Panc1 (cell line): ENCODE results near the gene PEX12.
"Not testable (repeated sequence)": the region's sequence is repeated elsewhere in the genome, so short reads cannot be mapped to it uniquely, and the experiment has no call there.

Source experiments
- CTCF ChIP-seq: fragments of 450-650 bp; IDR thresholded peaks from 2 replicates; pipeline ENCODE4 v1.5.1; 2017; ENCODE audit warnings: mild to moderate bottlenecking
- POLR2AphosphoS5 ChIP-seq: IDR thresholded peaks from 2 replicates; pipeline ENCODE4 v1.6.1; 2012; ENCODE audit warnings: mild to moderate bottlenecking, low read depth, low read length, moderate library complexity
- SIN3A ChIP-seq: IDR thresholded peaks from 2 replicates; pipeline ENCODE4 v1.6.1; 2012; ENCODE audit warnings: low read depth, mild to moderate bottlenecking, low read length, moderate library complexity, borderline replicate concordance; ENCODE audit not compliant: insufficient read depth

GRCh38 chr17:35529326-35529725, 49.0 kb downstream of the PEX12 start:
- not testable (repeated sequence) for TF ChIP-seq POLR2AphosphoS5, CTCF, SIN3A
